ENCODE data around the gene MAGI2. TPM values are rescaled to one million over a fixed set of nuclear protein-coding genes. Genes with fewer than 3 reads are reported as not detected.

Gene MAGI2
- total RNA-seq, 1 experiment from 2014 or later, result 14.3 TPM

GRCh38 chr7:78433421-78433820, 1020.0 kb downstream of the MAGI2 start:
- no peaks in the 10 kb centered on the region for H3K27me3 Mint-ChIP-seq (ENCODE audit: low read depth)

More at GRCh38 chr7:78433421-78433820, 1020.0 kb downstream of the MAGI2 start:
- H3K27ac ChIP-seq (ENCODE audit: insufficient read length, low read depth, low read length), result no peak overlapping the region
- no peak overlapping the region for H3K9ac ChIP-seq (ENCODE audit: extremely low read depth, insufficient read length, low read length)
- H3K79me2 ChIP-seq (ENCODE audit: insufficient read depth, low read length), result no peaks in the 10 kb centered on the region
- Mint-ChIP-seq H3K9me3 (no peaks in the 10 kb centered on the region), H3K27ac (no peak overlapping the region), H3K36me3 (ENCODE audit: insufficient read depth in 1 of 3, low read depth in 3 of 3) (no peaks in the 10 kb centered on the region), H3K4me3 (no peak overlapping the region), H3K4me1 (peaks cover 4 to 12% of the 10 kb centered on the region in 2 experiments)
- H3K18ac ChIP-seq (ENCODE audit: insufficient read length, low read depth, low read length), result no peak overlapping the region
- no peak overlapping the region for H2BK12ac ChIP-seq (ENCODE audit: insufficient read length, low read depth, low read length)
- no peaks in the 10 kb centered on the region for H4K20me1 ChIP-seq (ENCODE audit: control insufficient read depth, insufficient read depth, insufficient read length)
- WGBS (ENCODE audit: extremely low coverage, insufficient read length, low lambda C conversion rate), result no CpG with 5 or more reads among the region's 3 CpGs
- H3K27me3 ChIP-seq (ENCODE audit: insufficient read depth, low read length), result no peaks in the 10 kb centered on the region
- no peak overlapping the region for H2BK15ac ChIP-seq (ENCODE audit: low read depth, low read length)
- H3K23me2 ChIP-seq (ENCODE audit: insufficient read length, low read depth, low read length, poor library complexity, severe bottlenecking), result no peaks in the 10 kb centered on the region
- H4K5ac ChIP-seq (ENCODE audit: insufficient read length, low read depth, low read length), result no peak overlapping the region
- no peak overlapping the region for H3T11ph ChIP-seq (ENCODE audit: low read length)
- no peak overlapping the region for H2AK5ac ChIP-seq (ENCODE audit: insufficient read length, low read length)
- TF ChIP-seq, protein P1, sequence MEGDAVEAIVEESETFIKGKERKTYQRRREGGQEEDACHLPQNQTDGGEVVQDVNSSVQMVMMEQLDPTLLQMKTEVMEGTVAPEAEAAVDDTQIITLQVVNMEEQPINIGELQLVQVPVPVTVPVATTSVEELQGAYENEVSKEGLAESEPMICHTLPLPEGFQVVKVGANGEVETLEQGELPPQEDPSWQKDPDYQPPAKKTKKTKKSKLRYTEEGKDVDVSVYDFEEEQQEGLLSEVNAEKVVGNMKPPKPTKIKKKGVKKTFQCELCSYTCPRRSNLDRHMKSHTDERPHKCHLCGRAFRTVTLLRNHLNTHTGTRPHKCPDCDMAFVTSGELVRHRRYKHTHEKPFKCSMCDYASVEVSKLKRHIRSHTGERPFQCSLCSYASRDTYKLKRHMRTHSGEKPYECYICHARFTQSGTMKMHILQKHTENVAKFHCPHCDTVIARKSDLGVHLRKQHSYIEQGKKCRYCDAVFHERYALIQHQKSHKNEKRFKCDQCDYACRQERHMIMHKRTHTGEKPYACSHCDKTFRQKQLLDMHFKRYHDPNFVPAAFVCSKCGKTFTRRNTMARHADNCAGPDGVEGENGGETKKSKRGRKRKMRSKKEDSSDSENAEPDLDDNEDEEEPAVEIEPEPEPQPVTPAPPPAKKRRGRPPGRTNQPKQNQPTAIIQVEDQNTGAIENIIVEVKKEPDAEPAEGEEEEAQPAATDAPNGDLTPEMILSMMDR (conservative IDR thresholded peaks at IDR 0.05), result no peak
- H2AFZ ChIP-seq (ENCODE audit: low read length), result no peak overlapping the region
- H2BK20ac ChIP-seq (ENCODE audit: low read depth, low read length, poor library complexity, severe bottlenecking), result no peak overlapping the region
- H4K8ac ChIP-seq (replicated peaks; ENCODE audit: insufficient read length, low read depth, low read length), result no peak overlapping the region
- no peak overlapping the region for H2BK120ac ChIP-seq (ENCODE audit: low read depth, low read length, poor library complexity, severe bottlenecking)
- no peak overlapping the region for H3K14ac ChIP-seq (ENCODE audit: insufficient read depth, low read length)
- H3K56ac ChIP-seq (ENCODE audit: insufficient read length, low read depth, low read length), result no peak overlapping the region
- H3K4me2 ChIP-seq (ENCODE audit: insufficient read depth, insufficient read length, low read length), result no peak overlapping the region
- H3K9me3 ChIP-seq (ENCODE audit: control insufficient read depth, low read depth, low read length), result no peaks in the 10 kb centered on the region
- no peaks in the 10 kb centered on the region; the same call in 1 of the 2 replicates for H3K4me1 ChIP-seq (ENCODE audit: insufficient read depth, low read length)
- no peak overlapping the region for H4K91ac ChIP-seq (ENCODE audit: insufficient read length, low read depth, low read length)
- no peak overlapping the region for H3K4ac ChIP-seq (ENCODE audit: low read depth, low read length)
- H3K23ac ChIP-seq (ENCODE audit: insufficient read length, low read depth, low read length), result no peak overlapping the region
- DNase-seq, result no peak
- H3K79me1 ChIP-seq (ENCODE audit: insufficient read depth, low read depth, low read length, poor library complexity, severe bottlenecking), result no peaks in the 10 kb centered on the region
- no peak overlapping the region for H2BK5ac ChIP-seq (ENCODE audit: insufficient read length, low read length)
